GM19025 (cell line): ENCODE results near the gene HES4.

Source experiments
- ATAC-seq: cut with Tn5 transposase; IDR thresholded peaks from one replicate; pipeline ENCODE4 v1.9.1; 2021; ENCODE audit warnings: mild to moderate bottlenecking, low read depth, moderate library complexity; ENCODE audit not compliant: unreplicated experiment

The HES4 gene

GRCh38 chr1:954927-955326, 45.0 kb downstream of the HES4 start:
- no peak for ATAC-seq

GRCh38 chr1:953524-954320, 46.2 kb downstream of the HES4 start:
- ATAC-seq: no peak

- ATAC-seq: no peak
Observed at GRCh38 chr1:952603-953002, 47.3 kb downstream of the HES4 start.

- no peak for ATAC-seq
Observed at GRCh38 chr1:952201-952600, 47.7 kb downstream of the HES4 start.

GRCh38 chr1:951364-951763, 48.5 kb downstream of the HES4 start:
- no peak for ATAC-seq

GRCh38 chr1:950881-951280, 49.0 kb downstream of the HES4 start:
- no peak for ATAC-seq

GRCh38 chr1:950268-950667, 49.6 kb downstream of the HES4 start:
- no peak for ATAC-seq
